ENCODE results near the gene BCL6. TPM values are rescaled to one million over a fixed set of nuclear protein-coding genes. Genes with fewer than 3 reads are reported as not detected.
A peak's percentile ranks its signal among the peaks of the same experiment; 100 is the strongest.

Gene BCL6
- total RNA-seq, 2 experiments from 2014 or later: 76.6 to 79.6 TPM

GRCh38 chr3:187740421-187741399 lies 4.6 kb downstream of the BCL6 start:
- Mint-ChIP-seq H3K4me3 (peak overlapping the region; percentile 100), H3K9me3 (no peaks in the 10 kb centered on the region), H3K36me3 (ENCODE audit: low read depth) (peaks cover 52% of the 10 kb centered on the region), H3K27ac (peak overlapping the region; percentile 99), H3K27me3 (no peaks in the 10 kb centered on the region), H3K4me1 (ENCODE audit: low read depth) (peaks cover 62% of the 10 kb centered on the region)
- TF ChIP-seq, protein P1, sequence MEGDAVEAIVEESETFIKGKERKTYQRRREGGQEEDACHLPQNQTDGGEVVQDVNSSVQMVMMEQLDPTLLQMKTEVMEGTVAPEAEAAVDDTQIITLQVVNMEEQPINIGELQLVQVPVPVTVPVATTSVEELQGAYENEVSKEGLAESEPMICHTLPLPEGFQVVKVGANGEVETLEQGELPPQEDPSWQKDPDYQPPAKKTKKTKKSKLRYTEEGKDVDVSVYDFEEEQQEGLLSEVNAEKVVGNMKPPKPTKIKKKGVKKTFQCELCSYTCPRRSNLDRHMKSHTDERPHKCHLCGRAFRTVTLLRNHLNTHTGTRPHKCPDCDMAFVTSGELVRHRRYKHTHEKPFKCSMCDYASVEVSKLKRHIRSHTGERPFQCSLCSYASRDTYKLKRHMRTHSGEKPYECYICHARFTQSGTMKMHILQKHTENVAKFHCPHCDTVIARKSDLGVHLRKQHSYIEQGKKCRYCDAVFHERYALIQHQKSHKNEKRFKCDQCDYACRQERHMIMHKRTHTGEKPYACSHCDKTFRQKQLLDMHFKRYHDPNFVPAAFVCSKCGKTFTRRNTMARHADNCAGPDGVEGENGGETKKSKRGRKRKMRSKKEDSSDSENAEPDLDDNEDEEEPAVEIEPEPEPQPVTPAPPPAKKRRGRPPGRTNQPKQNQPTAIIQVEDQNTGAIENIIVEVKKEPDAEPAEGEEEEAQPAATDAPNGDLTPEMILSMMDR (IDR thresholded peaks at IDR 0.05): peak; percentile 99
- CTCF ChIA-PET: interaction anchor here (0.6 to 4.4 kb wide), 75 partner anchors 9 to 1615 kb away, joined by 3 to 80 read pairs (median 3); partner anchors contain the start of gene LPP
- H3K4me1 ChIP-seq (ENCODE audit: insufficient read depth, low read length): peaks cover 69% of the 10 kb centered on the region
- no peaks in the 10 kb centered on the region for H3K9me3 ChIP-seq (ENCODE audit: control insufficient read depth in 1 of 2, insufficient read depth in 1 of 2, low read length in 2 of 2)
- no peaks in the 10 kb centered on the region for H3K36me3 ChIP-seq (ENCODE audit: insufficient read depth, low read length)
- peak overlapping the region; percentile 96 for H3K4me3 ChIP-seq (ENCODE audit: low read length)
- DNase-seq (peak; percentile 41 to 85 (median 64)), ATAC-seq (ENCODE audit: poor library complexity) (no peak)
- H3K27ac ChIP-seq (ENCODE audit: low read depth in 1 of 2, low read length in 2 of 2): peak overlapping the region; percentile 55 to 69
- intact Hi-C loops (cut with DNase I, micrococcal nuclease): loop anchor here (1.0 to 10.0 kb wide), 10 partner anchors 537 to 1587 kb away; no protein-coding TSS in a partner anchor
- POLR2A ChIA-PET: interaction anchor here (0.6 to 4.2 kb wide), 24 partner anchors 10 to 1584 kb away, joined by 3 to 54 read pairs (median 4); partner anchors contain the start of genes EIF4A2 and LPP
- no peaks in the 10 kb centered on the region for H3K27me3 ChIP-seq (ENCODE audit: control insufficient read depth in 1 of 2, insufficient read depth in 2 of 2, low read length in 2 of 2)

DNA sequence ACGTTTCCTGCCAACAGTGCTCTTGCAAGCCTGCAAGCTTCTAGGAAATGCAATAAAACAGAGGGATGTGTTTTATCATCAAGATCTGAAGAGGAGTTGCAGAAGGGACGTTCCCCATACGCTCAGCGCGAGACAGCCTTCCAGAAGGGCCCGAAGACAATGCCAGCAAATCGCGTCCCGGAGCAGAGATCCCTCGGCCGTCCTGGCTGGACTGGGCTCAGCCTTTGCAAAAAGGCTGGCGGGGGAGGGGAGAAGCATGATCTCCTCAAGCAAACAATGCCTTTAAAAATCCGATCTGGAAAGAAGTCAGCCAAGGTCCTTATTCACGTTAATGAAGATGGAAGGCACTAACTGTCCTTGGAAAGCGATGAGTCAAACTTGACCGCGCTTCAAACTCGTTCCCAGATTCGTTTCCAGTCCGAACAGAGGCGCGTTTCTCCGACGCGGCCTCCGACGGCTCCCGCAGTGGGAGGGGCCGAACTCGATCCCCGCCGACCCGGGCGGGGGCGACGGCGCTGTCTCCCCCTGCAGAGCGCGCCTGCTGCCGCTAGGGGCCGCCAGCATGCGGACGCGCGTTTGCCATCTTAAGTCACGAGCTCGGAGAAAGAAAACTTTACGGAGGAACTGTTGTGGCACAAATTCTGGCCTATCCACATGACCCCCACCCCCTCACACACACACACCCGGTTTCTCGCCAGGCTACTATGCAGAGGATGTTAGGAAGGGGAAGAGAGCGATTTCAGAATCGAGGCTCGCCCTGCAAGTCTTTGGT lies 5.5 kb downstream of the BCL6 start:
- ChIA-PET POLR2A (interaction anchor here (0.6 to 4.2 kb wide), 24 partner anchors 9 to 1585 kb away, joined by 3 to 54 read pairs (median 5); partner anchors contain the start of genes EIF4A2, LPP and RTP4), CTCF (interaction anchor here (0.6 to 4.4 kb wide), 70 partner anchors 8 to 1616 kb away, joined by 3 to 80 read pairs (median 4); partner anchors contain the start of gene LPP)
- Mint-ChIP-seq H3K4me1 (ENCODE audit: low read depth) (peaks cover 56% of the 10 kb centered on the region), H3K27ac (peak overlapping the region; percentile 99), H3K4me3 (peak overlapping the region; percentile 100), H3K9me3 (no peaks in the 10 kb centered on the region), H3K27me3 (no peaks in the 10 kb centered on the region), H3K36me3 (ENCODE audit: low read depth) (peaks cover 43% of the 10 kb centered on the region)
- H3K36me3 ChIP-seq (ENCODE audit: insufficient read depth, low read length): no peaks in the 10 kb centered on the region
- intact Hi-C loops (cut with DNase I, micrococcal nuclease): loop anchor here (1.0 to 10.0 kb wide), 12 partner anchors 538 to 1893 kb away; partner anchors contain the start of gene TP63 (in 1 of the 2)
- H3K27ac ChIP-seq (ENCODE audit: low read depth in 1 of 2, low read length in 2 of 2): peak overlapping the region; percentile 55 to 69
- H3K27me3 ChIP-seq (ENCODE audit: control insufficient read depth in 1 of 2, insufficient read depth in 2 of 2, low read length in 2 of 2): no peaks in the 10 kb centered on the region
- H3K4me3 ChIP-seq (ENCODE audit: low read length): peak overlapping the region; percentile 96
- DNase-seq (peak; percentile 55 to 90 (median 75)), ATAC-seq (ENCODE audit: poor library complexity) (peak; percentile 44)
- H3K9me3 ChIP-seq (ENCODE audit: control insufficient read depth in 1 of 2, insufficient read depth in 1 of 2, low read length in 2 of 2): no peaks in the 10 kb centered on the region
- TF ChIP-seq, protein P1 (IDR thresholded peaks at IDR 0.05): peak; percentile 79
- peaks cover 65% of the 10 kb centered on the region for H3K4me1 ChIP-seq (ENCODE audit: insufficient read depth, low read length)
